ENCODE data around the gene CTBP1.
A peak's percentile ranks its signal among the peaks of the same experiment; 100 is the strongest.

CTBP1 gene

GRCh38 chr4:1248245-1249147, at the start of gene CTBP1:
TSS of gene CTBP1 (minus strand) at chr4:1249130. CDS start at chr4:1241331, 7,799 bp downstream.
- no peak for TF ChIP-seq CTCF (conservative IDR thresholded peaks at IDR 0.05; ENCODE audit: low read depth, low read length)
- DNase-seq (ENCODE audit: low read depth): peak; percentile 32
- peak within 1 kb of the TSS; percentile 78 for H3K4me3 ChIP-seq (ENCODE audit: low read length)

- no peak for DNase-seq (ENCODE audit: low read depth)
- no peak for TF ChIP-seq CTCF (conservative IDR thresholded peaks at IDR 0.05; ENCODE audit: low read depth, low read length)
- H3K4me3 ChIP-seq (ENCODE audit: low read length): no peak overlapping the region
Measured at GRCh38 chr4:1298461-1298860, 49.5 kb upstream of the CTBP1 start.

- H3K4me3 ChIP-seq (ENCODE audit: low read length): no peak overlapping the region
- DNase-seq (ENCODE audit: low read depth): no peak
- no peak for TF ChIP-seq CTCF (conservative IDR thresholded peaks at IDR 0.05; ENCODE audit: low read depth, low read length)
Measured at GRCh38 chr4:1297456-1298325, 48.8 kb upstream of the CTBP1 start.

- DNase-seq (ENCODE audit: low read depth): no peak
- no peak overlapping the region for H3K4me3 ChIP-seq (ENCODE audit: low read length)
- no peak for TF ChIP-seq CTCF (conservative IDR thresholded peaks at IDR 0.05; ENCODE audit: low read depth, low read length)
Measured at GRCh38 chr4:1297023-1297395, 48.1 kb upstream of the CTBP1 start.

GRCh38 chr4:1296324-1297022, 47.5 kb upstream of the CTBP1 start:
- no peak for DNase-seq (ENCODE audit: low read depth)
- no peak overlapping the region for H3K4me3 ChIP-seq (ENCODE audit: low read length)
- TF ChIP-seq CTCF (conservative IDR thresholded peaks at IDR 0.05; ENCODE audit: low read depth, low read length): no peak

GRCh38 chr4:1295405-1296055, 46.6 kb upstream of the CTBP1 start:
- TF ChIP-seq CTCF (conservative IDR thresholded peaks at IDR 0.05; ENCODE audit: low read depth, low read length): no peak
- no peak overlapping the region for H3K4me3 ChIP-seq (ENCODE audit: low read length)
- no peak for DNase-seq (ENCODE audit: low read depth)

Measured in retinal pigment epithelial cell (primary cell).